GM12878 (cell line): ENCODE measurements around the gene ATP1A3. TPM values are rescaled to one million over a fixed set of nuclear protein-coding genes. Genes with fewer than 3 reads are reported as not detected.

Source experiments
- ATAC-seq: fragments of 200-7000 bp; cut with Tn5 transposase; 3 replicates; pipeline ENCODE4 v1.9.1; 2020; ENCODE audit warnings: mild to moderate bottlenecking, moderate library complexity
- BruUV-seq: library from RNA; stranded (reverse); fragments of 400-500 nt; replicated peaks from 2 replicates; lab custom pipeline; 2021; lab: Mats Ljungman, UMichigan
- CTCF ChIA-PET: fragments of 300-600 bp; sonication (Branson Sonifier 250); formaldehyde crosslinking; extraction: SDS; loops from one replicate; lab custom pipeline; 2021; ENCODE audit warnings: inconsistent platforms; lab: Yijun Ruan, JAX
- POLR2A ChIA-PET: fragments of 350-600 bp; formaldehyde crosslinking; extraction: SDS; loops from one replicate; lab custom pipeline; 2021; ENCODE audit warnings: inconsistent platforms; lab: Charles Lee
- RAD21 ChIA-PET: fragments of 300-600 bp; sonication (Branson Sonifier 250); formaldehyde crosslinking; loops from one replicate; lab custom pipeline; 2023; ENCODE audit warnings: antibody characterized with exemption; ENCODE audit not compliant: unreplicated experiment; lab: Charles Lee
- SMC1A ChIA-PET: fragments of 300-600 bp; sonication (Branson Sonifier 250); formaldehyde crosslinking; loops from one replicate; lab custom pipeline; 2023; ENCODE audit not compliant: unreplicated experiment, uncharacterized antibody; lab: Charles Lee
- DNase-seq: peaks from one replicate; pipeline ENCODE4 v3.0.0-alpha.2; 2011; ENCODE audit warnings: low read depth, low spot score
- FAIRE-seq: peaks from 3 replicates; lab custom pipeline; 2011; peaks lifted over from hg19 to GRCh38; lab: Jason Lieb, UNC
- H2AFZ ChIP-seq: 2 replicates; pipeline ENCODE4 v1.6.0; 2011; ENCODE audit warnings: low read depth, low read length, control low read depth; ENCODE audit not compliant: control insufficient read depth
- H3K27ac ChIP-seq: 2 replicates; pipeline ENCODE4 v1.5.1; 2011; ENCODE audit warnings: control low read depth; ENCODE audit not compliant: control insufficient read depth, insufficient read depth
- H3K27me3 ChIP-seq, 2 experiments: replicated peaks in 1 of 2; 2 replicates each; pipeline versions ENCODE4 v1.6.0 to v1.6.1; 2011; ENCODE audit warnings: low read length in 1 of 2; ENCODE audit not compliant: control insufficient read depth in 2 of 2, insufficient read depth in 2 of 2
- H3K36me3 ChIP-seq, 2 experiments: 2 replicates each; pipeline ENCODE4 v1.5.1; 2011; ENCODE audit warnings: low read length in 1 of 2; ENCODE audit not compliant: control insufficient read depth in 2 of 2, insufficient read depth in 2 of 2
- H3K4me1 ChIP-seq: 2 replicates; pipeline ENCODE4 v1.6.1; 2011; ENCODE audit warnings: mild to moderate bottlenecking, low read length, moderate library complexity, mixed read lengths; ENCODE audit not compliant: control insufficient read depth, insufficient read depth
- H3K4me2 ChIP-seq: 2 replicates; pipeline ENCODE4 v1.6.0; 2011; ENCODE audit warnings: control low read depth; ENCODE audit not compliant: control insufficient read depth, insufficient read depth
- H3K4me3 ChIP-seq: fragments of 200-600 bp; sonication (generic); 2 replicates; pipeline ENCODE4 v1.5.1; 2016
- H3K79me2 ChIP-seq: 2 replicates; pipeline ENCODE4 v1.6.0; 2011; ENCODE audit warnings: low read length; ENCODE audit not compliant: control insufficient read depth, insufficient read depth
- H3K9ac ChIP-seq: 2 replicates; pipeline ENCODE4 v1.8.0; 2011; ENCODE audit warnings: low read length, control low read depth, mixed read lengths; ENCODE audit not compliant: control insufficient read depth, insufficient read depth
- H3K9me3 ChIP-seq: replicated peaks from 3 replicates; pipeline ENCODE4 v1.5.1; 2011; ENCODE audit warnings: mild to moderate bottlenecking, low read length; ENCODE audit not compliant: control insufficient read depth, insufficient read depth
- H4K20me1 ChIP-seq: 2 replicates; pipeline ENCODE4 v1.6.0; 2011; ENCODE audit not compliant: control insufficient read depth, insufficient read depth
- CBX5 ChIP-seq: sonication (generic); IDR thresholded peaks from 2 replicates; pipeline ENCODE4 v1.6.1; 2016; ENCODE audit warnings: low read depth, moderate library complexity, mild to moderate bottlenecking, inconsistent platforms
- CREM ChIP-seq: IDR thresholded peaks from 2 replicates; pipeline ENCODE4 v1.6.1; 2014; ENCODE audit warnings: antibody characterized with exemption, low read depth
- ESRRA ChIP-seq: IDR thresholded peaks from 2 replicates; pipeline ENCODE4 v1.6.1; 2012; ENCODE audit warnings: mild to moderate bottlenecking, low read length, improper control_type of control experiment
- GATAD2B ChIP-seq: fragments of 450-650 bp; conservative IDR thresholded peaks from 2 replicates; pipeline ENCODE4 v1.6.1; 2017; ENCODE audit warnings: low read depth, mild to moderate bottlenecking, moderate library complexity
- MAX ChIP-seq: IDR thresholded peaks from 2 replicates; pipeline ENCODE4 v1.6.1; 2012; ENCODE audit warnings: low read depth, low read length, improper control_type of control experiment
- MTA3 ChIP-seq: IDR thresholded peaks from 2 replicates; pipeline ENCODE4 v1.6.1; 2012; ENCODE audit warnings: low read length, inconsistent platforms, borderline replicate concordance
- POLR2AphosphoS5 ChIP-seq: IDR thresholded peaks from 2 replicates; pipeline ENCODE4 v1.6.1; 2011; ENCODE audit warnings: mild to moderate bottlenecking, low read length, inconsistent platforms
- SMAD5 ChIP-seq: IDR thresholded peaks from 2 replicates; pipeline ENCODE4 v1.6.1; 2016; ENCODE audit warnings: antibody characterized with exemption, low read depth
- SMARCA5 ChIP-seq: fragments of 450-650 bp; IDR thresholded peaks from 2 replicates; pipeline ENCODE4 v1.6.1; 2017; ENCODE audit warnings: mild to moderate bottlenecking
- SUZ12 ChIP-seq: fragments of 200-600 bp; sonication (generic); IDR thresholded peaks from one replicate; pipeline ENCODE4 v1.6.1; 2018; ENCODE audit warnings: antibody characterized with exemption, mild to moderate bottlenecking; ENCODE audit not compliant: unreplicated experiment
- WGBS: methylation state at CpG from one replicate; pipeline ENCODE4 v1.1.6; 2016; ENCODE audit warnings: low lambda C conversion rate; ENCODE audit not compliant: insufficient replicate concordance, insufficient coverage; ENCODE audit errors: missing lambda C conversion rate; 5-methylcytosine and 5-hydroxymethylcytosine counted together
- in situ Hi-C: fragments of 300-500 bp; cut with MboI; formaldehyde crosslinking; loops from 9 replicates; pipeline ENCODE4 v1.14.3; 2018; ENCODE audit warnings: mixed read lengths
- intact Hi-C: fragments of 100-400 bp; cut with micrococcal nuclease; formaldehyde crosslinking; loops from one replicate; pipeline ENCODE4 v1.14.2; 2022; ENCODE audit not compliant: unreplicated experiment
- polyA plus RNA-seq, 11 experiments: library from polyadenylated mRNA; depleted of rRNA in 4 of 11; unstranded in 6 of 11; stranded (reverse) in 5 of 11; fragments of >200 nt; fragmentation: Nextera tagmentation in 4 of 11; fragmentation: Illumina TruSeq in 1 of 11; extraction: Ambion mirVana in 4 of 11; extraction: Trizol in 1 of 11; gene quantifications; 1 replicate in 1 of 11; 2 replicates in 10 of 11; pipeline versions ENCODE4 v1.2.1 to v1.2.3, GENCODE V29; 2011 to 2016; ENCODE audit warnings: inconsistent platforms in 2 of 11, missing spikeins in 2 of 11, low read depth in 1 of 11
- total RNA-seq, 4 experiments: library from RNA; depleted of rRNA in 3 of 4; stranded (reverse); fragments of >200 nt in 3 of 4; fragmentation: Illumina TruSeq in 1 of 4; extraction: Trizol in 1 of 4; gene quantifications; 2 replicates each; pipeline versions ENCODE4 v1.2.1 to v1.2.3, GENCODE V29; 2013 to 2021

The ATP1A3 gene
- total and polyA plus RNA-seq, 10 of the 15 experiments (the other 5 are each of a cell fraction or from before 2014, with no cell fraction given), result 0.17 to 0.86 (median 0.32) TPM; not detected in 2

GRCh38 chr19:41967054-41967783 is 26.8 kb downstream of the ATP1A3 start:
- no peak overlapping the region for H3K4me2 ChIP-seq
- H3K9ac ChIP-seq, result no peak overlapping the region
- H3K9me3 ChIP-seq, result no peaks in the 10 kb centered on the region
- RAD21 ChIA-PET, result no interaction called here
- no peak for DNase-seq
- no peak overlapping the region for H3K4me3 ChIP-seq
- H3K27me3 ChIP-seq, result no peaks in the 10 kb centered on the region; a peak in 3 of 4 replicates
- no peaks in the 10 kb centered on the region for H3K4me1 ChIP-seq
- H4K20me1 ChIP-seq, result no peaks in the 10 kb centered on the region
- SMC1A ChIA-PET, result no interaction called here
- in situ Hi-C loops (no loop called here), intact Hi-C loops (no loop called here)
- ATAC-seq, result no peak
- 39% methylated on average over 20 of the region's 26 CpGs for WGBS
- H3K36me3 ChIP-seq, result no peaks in the 10 kb centered on the region
- no peak for TF ChIP-seq CREM
- no peak for TF ChIP-seq SMAD5
- no peak for TF ChIP-seq SMARCA5
- TF ChIP-seq, all 136 proteins: peak for 0
- FAIRE-seq, result no peak
- no peak overlapping the region for H2AFZ ChIP-seq
- POLR2A ChIA-PET, result no interaction called here
- no peaks in the 10 kb centered on the region for H3K79me2 ChIP-seq
- H3K27ac ChIP-seq, result no peak overlapping the region
- no TSS peak for BruUV-seq
- CTCF ChIA-PET, result no interaction called here

GRCh38 chr19:41965106-41965505 is 28.9 kb downstream of the ATP1A3 start:
- DNase-seq (no peak), FAIRE-seq (no peak), ATAC-seq (no peak)
- TF ChIP-seq ESRRA, result no peak
- no peak for TF ChIP-seq MAX
- TF ChIP-seq GATAD2B, result no peak
- TF ChIP-seq CBX5, result no peak
- TF ChIP-seq MTA3, result no peak
- TF ChIP-seq SUZ12, result no peak
- no peak for TF ChIP-seq POLR2AphosphoS5
- RAD21 ChIA-PET, result interaction anchor here (0.7 kb wide), 1 partner anchor 24 kb away, joined by 3 read pairs; no protein-coding TSS in a partner anchor
- WGBS, result 11% methylated on average over 3 of the region's 5 CpGs
- Histone ChIP-seq H3K4me2 (no peak overlapping the region), H3K27ac (no peak overlapping the region), H3K4me1 (no peaks in the 10 kb centered on the region), H3K9me3 (no peaks in the 10 kb centered on the region), H3K36me3 (no peaks in the 10 kb centered on the region), H3K9ac (no peak overlapping the region), H4K20me1 (no peaks in the 10 kb centered on the region), H2AFZ (no peak overlapping the region), H3K4me3 (no peak overlapping the region), H3K27me3 (no peaks in the 10 kb centered on the region; a peak in 3 of 4 replicates), H3K79me2 (no peaks in the 10 kb centered on the region)
- POLR2A ChIA-PET, result no interaction called here
- SMC1A ChIA-PET, result no interaction called here
- CTCF ChIA-PET, result interaction anchor here (0.6 to 1.0 kb wide), 3 partner anchors 70 to 1614 kb away, joined by 3 to 4 read pairs (median 3); no protein-coding TSS in a partner anchor
- intact Hi-C loops, result no loop called here
- no TSS peak for BruUV-seq
- in situ Hi-C loops, result no loop called here
